Measurements from ENCODE around the gene TMEM120B. TPM values are rescaled to one million over a fixed set of nuclear protein-coding genes. Genes with fewer than 3 reads are reported as not detected.
A peak's percentile ranks its signal among the peaks of the same experiment; 100 is the strongest.
"Not testable (repeated sequence)": the region's sequence is repeated elsewhere in the genome, so short reads cannot be mapped to it uniquely, and the experiment has no call there.

TMEM120B gene
- polyA plus RNA-seq, 3 donors from 2014 or later, result 1.8 to 4.0 (median 3.1) TPM

DNA sequence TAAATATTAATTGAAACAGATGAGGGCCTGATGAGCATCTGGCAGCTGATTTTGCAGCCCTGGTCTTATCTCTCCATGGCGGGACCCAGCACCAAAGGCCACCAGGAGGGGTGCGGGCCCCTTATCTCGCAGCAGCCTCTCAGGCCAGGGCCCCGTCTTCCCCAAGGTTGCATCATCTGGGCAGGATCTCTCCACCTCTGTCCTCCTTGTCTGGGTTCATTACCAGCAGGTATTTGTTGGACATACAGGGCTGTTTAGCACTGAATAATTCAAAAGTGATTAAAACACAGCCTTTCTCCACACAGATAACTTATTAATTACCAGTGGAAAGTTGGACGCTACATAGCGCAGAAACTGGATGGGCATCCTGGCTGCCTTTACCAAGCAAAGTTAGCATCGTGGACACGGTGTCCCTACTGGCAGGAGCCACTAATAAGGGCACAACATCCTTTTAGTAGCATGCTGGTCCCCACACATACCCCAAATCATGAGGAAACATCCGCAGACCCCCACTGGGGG lies 25.8 kb downstream of the TMEM120B start:
- Mint-ChIP-seq H3K4me3 (no peak overlapping the region), H3K4me1 (no peaks in the 10 kb centered on the region), H3K27ac (peak overlapping the region in 1 of 6 donors; percentile 46), H3K36me3 (no peaks in the 10 kb centered on the region), H3K9me3 (no peaks in the 10 kb centered on the region), H3K27me3 (ENCODE audit: low read depth in 3 of 3) (peaks cover 0 to 2% (median 0%) of the 10 kb centered on the region in 3 donors)
- no peak for DNase-seq

DNA sequence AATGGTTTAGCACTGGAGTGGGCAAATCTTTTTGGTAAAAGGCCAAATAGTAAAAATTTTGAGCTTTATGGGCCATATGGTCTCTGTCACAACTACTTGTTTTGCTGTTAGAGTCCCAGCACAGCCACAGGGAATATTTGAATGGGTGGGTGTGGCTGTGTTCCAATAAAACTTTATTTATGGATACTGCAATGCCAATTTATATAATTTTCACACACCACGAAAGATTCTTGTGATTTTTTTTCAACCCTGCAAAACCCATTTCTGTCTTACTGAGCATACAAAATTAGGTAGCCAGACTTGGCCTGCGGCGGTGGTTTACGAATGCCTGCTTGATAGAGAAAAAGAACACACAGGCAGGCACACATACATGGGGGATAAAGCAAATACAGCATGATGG lies 28.3 kb downstream of the TMEM120B start:
- H3K9me3 Mint-ChIP-seq, result no peaks in the 10 kb centered on the region
- H3K4me1 Mint-ChIP-seq, result no peaks in the 10 kb centered on the region
- H3K27ac Mint-ChIP-seq, result no peak overlapping the region
- peaks cover 0 to 4% (median 0%) of the 10 kb centered on the region in 3 donors for H3K27me3 Mint-ChIP-seq (ENCODE audit: low read depth in 3 of 3)
- no peak for DNase-seq
- peaks cover 0 to 3% (median 0%) of the 10 kb centered on the region in 3 donors for H3K36me3 Mint-ChIP-seq
- H3K4me3 Mint-ChIP-seq, result no peak overlapping the region

DNA sequence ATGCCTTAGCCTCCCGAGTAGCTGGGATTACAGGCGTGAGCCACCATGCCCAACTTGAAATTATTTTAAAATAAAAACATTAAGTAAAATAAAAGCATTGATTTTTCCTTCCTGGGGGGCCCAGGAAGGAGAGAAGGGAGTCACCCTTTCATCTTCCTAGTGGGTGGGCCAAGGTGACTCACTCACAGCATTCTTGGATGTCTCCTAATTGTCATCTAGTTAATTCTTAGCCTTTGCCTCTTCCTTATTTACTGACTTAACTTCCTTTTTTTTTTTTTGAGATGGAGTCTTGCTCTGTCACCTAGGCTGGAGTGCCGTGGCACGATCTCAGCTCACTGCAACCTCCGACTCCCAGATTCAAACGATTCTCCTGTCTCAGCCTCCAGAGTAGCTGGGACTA lies 29.2 kb downstream of the TMEM120B start:
- Mint-ChIP-seq H3K4me1 (no peaks in the 10 kb centered on the region), H3K4me3 (no peak overlapping the region), H3K36me3 (peaks cover 0 to 3% (median 0%) of the 10 kb centered on the region in 3 donors), H3K27me3 (ENCODE audit: low read depth in 3 of 3) (peaks cover 0 to 4% (median 0%) of the 10 kb centered on the region in 3 donors), H3K27ac (no peak overlapping the region), H3K9me3 (no peaks in the 10 kb centered on the region)
- DNase-seq, result no peak

DNA sequence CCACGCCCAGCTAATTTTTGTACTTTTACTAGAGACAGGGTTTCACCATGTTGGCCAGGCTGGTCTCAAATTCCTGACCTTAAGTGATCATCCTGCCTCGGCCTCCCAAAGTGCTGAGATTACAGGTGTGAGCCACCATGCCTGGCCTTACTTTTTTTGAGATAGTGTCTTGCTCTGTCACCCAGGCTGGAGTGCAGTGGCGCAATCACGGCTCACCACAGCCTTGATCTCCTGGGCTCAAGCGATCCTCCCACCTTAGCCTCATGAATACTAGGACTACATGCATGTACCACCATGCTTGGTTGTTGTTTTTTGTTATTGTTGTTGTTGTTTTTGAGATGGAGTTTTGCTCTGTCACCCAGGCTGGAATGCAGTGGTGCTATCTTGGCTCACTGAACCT lies 33.0 kb downstream of the TMEM120B start:
- H3K36me3 Mint-ChIP-seq, H3K4me1 Mint-ChIP-seq, H3K9me3 Mint-ChIP-seq, H3K4me3 Mint-ChIP-seq, DNase-seq, H3K27ac Mint-ChIP-seq: not testable (repeated sequence)
- peaks cover 6 to 14% (median 10%) of the 10 kb centered on the region in 3 donors for H3K27me3 Mint-ChIP-seq (ENCODE audit: low read depth in 3 of 3)

DNA sequence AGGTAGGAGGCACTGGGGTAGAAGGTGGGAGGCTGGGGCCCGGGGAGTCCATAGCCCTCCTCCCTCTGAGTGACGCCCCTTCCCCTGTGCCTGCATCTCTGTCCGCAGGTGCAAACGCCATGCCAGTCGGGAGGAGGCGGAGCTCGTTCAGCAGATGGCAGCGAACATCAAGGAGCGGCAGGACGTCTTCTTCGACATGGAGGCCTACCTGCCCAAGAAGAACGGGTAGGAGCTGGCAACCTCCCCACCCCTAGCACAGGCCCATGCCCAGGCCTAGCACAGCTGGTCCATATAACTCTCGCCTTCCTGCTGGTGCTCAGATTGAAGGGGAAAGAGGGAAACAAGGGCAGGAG lies 35.6 kb downstream of the TMEM120B start:
- Mint-ChIP-seq H3K27ac (no peak overlapping the region), H3K9me3 (no peaks in the 10 kb centered on the region), H3K4me3 (no peak overlapping the region), H3K4me1 (peaks cover 0 to 8% of the 10 kb centered on the region in 2 donors), H3K27me3 (ENCODE audit: low read depth in 3 of 3) (peaks cover 13 to 26% (median 13%) of the 10 kb centered on the region in 3 donors), H3K36me3 (peaks cover 0 to 3% (median 0%) of the 10 kb centered on the region in 3 donors)
- no peak for DNase-seq

DNA sequence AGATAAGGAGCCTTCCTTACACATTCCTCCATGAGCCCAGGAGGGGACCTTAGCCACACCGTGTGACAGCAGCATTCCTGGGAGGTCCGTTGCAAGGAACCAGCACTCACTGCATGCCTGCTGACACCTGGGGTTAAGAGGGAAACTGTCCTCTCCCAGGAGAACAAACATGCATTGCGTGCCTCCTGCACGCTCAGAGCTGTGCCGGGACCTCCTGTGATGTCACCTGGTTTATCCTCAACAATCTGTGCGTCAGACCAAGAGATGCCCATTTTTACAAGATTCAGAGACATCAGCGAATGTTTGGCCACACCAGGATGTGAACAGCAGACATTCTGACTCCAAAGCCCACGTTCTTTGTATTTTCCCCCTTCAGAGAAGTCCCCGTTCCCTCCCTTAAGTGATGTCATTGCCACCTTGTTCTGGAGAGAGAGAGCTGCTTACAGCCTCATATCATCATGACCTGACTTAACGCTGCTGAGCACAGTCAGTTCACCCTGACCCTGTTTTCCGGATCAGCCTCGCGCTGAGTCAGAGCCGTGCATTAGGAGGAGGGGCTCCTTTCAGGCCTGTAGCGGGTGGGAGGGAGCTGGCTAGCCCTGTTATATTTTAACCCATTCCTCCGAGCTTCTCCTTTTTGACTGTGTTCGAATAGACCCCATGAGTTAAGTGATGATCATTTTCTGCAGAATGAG lies 36.2 kb downstream of the TMEM120B start:
- DNase-seq, result peak in 1 of 3 donors; percentile 5
- peak overlapping the region in 3 of 6 donors; percentile 60 to 67 (median 61) for H3K27ac Mint-ChIP-seq
- peaks cover 0 to 8% of the 10 kb centered on the region in 2 donors for H3K4me1 Mint-ChIP-seq
- H3K36me3 Mint-ChIP-seq, result peaks cover 0 to 3% (median 0%) of the 10 kb centered on the region in 3 donors
- no peak overlapping the region for H3K4me3 Mint-ChIP-seq
- H3K9me3 Mint-ChIP-seq, result no peaks in the 10 kb centered on the region
- peaks cover 13 to 26% (median 13%) of the 10 kb centered on the region in 3 donors for H3K27me3 Mint-ChIP-seq (ENCODE audit: low read depth in 3 of 3)

DNA sequence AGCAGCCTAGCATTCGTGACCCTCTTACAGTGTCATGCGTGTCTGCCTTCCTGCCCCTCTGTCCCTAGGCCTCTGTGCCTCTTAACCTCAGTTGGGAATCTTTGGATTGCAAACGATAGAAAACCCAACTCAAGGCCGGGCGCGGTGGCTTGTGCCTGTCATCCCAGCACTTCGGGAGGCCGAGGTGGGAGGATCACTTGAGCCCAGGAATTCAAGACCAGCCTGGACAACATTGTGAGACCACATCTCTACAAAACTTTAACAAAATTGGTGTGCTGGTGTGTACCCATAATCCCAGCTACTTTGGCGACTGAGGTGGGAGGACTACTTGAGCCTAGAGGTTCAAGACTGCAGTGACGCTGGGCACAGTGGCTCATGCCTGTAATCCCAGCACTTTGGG lies 36.7 kb downstream of the TMEM120B start:
- Mint-ChIP-seq H3K9me3 (no peaks in the 10 kb centered on the region), H3K27me3 (ENCODE audit: low read depth in 3 of 3) (peaks cover 12 to 26% (median 13%) of the 10 kb centered on the region in 3 donors), H3K4me3 (no peak overlapping the region), H3K4me1 (peaks cover 0 to 8% of the 10 kb centered on the region in 2 donors), H3K36me3 (peaks cover 0 to under 1% (median 0%) of the 10 kb centered on the region in 3 donors), H3K27ac (peak overlapping the region in 2 of 6 donors; percentile 67 to 70)
- DNase-seq, result no peak

DNA sequence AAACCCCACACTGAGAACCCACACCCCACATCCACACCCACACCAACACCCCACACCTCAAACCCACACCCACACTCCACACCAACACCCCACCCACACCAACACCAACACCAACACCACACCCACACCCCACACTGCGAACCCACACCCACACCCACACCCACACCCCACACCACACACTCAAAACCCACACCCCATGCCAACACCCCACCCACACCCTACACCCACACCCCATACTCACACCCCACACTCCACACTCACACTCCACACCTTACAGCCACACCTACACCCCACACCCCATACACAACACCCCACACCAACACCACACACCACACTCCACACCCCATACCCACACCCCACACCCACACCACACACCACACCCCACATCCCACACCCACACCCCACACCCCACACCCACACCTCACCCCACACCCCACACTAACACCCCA lies 38.0 kb downstream of the TMEM120B start:
- Mint-ChIP-seq H3K27me3 (ENCODE audit: low read depth in 3 of 3) (peaks cover 11 to 26% (median 13%) of the 10 kb centered on the region in 3 donors), H3K4me1 (peaks cover 0 to 10% of the 10 kb centered on the region in 2 donors), H3K9me3 (no peaks in the 10 kb centered on the region), H3K36me3 (peaks cover 0 to 3% (median 0%) of the 10 kb centered on the region in 3 donors), H3K4me3 (no peak overlapping the region), H3K27ac (peak overlapping the region in 3 of 6 donors; percentile 28 to 80 (median 70))
- DNase-seq, result peak; percentile 44 to 61 (median 46)

DNA sequence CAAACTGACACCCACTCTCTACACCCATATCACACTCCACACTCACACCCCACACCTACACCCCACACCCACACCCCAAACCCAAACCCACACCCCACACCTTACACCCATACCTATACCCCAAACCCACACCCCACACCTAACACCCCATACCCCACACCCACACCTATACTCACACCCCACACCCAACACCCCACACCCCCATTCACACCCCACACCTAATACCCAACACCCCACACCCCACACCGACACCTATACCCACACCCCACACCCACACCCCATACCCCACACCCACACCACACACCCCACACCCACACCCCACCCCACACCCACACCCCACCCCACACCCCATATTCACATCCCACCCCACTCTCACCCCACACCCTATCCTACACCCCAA lies 38.5 kb downstream of the TMEM120B start:
- peak overlapping the region in 2 of 6 donors; percentile 79 to 80 for H3K27ac Mint-ChIP-seq

DNA sequence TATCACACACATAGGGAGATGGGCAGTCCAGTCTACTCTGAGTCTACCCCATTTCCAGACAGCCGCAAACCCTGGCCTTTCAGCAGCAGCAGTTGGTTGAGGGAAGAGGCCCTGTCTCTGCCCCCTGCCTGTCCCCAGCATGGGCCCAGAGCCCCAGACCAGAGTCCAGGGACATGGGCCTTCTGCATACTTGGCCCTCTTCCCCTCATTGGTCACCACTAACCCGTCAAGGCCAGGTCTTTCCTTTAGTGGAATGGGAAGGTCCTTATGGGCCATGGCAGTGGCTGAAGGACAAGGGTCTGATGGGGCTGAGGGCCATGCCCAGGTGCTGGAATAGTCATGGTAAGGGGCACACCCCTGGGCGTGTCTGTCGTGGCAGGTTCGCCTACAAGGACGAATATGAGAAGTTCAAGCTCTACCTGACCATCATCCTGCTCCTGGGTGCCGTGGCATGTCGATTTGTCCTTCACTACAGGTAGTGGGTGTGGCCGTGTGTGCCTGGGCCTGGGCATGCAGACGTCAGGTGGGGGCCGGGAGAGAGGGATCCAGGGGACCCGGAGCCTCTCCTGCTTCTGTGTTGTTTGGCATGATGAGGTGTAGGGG lies 39.3 kb downstream of the TMEM120B start:
- H3K27ac Mint-ChIP-seq, result peak overlapping the region in 4 of 6 donors; percentile 48 to 83 (median 68)
- H3K4me1 Mint-ChIP-seq, result peaks cover 10 to 23% of the 10 kb centered on the region in 2 donors
- no peak overlapping the region for H3K4me3 Mint-ChIP-seq
- peaks cover 11 to 26% (median 13%) of the 10 kb centered on the region in 3 donors for H3K27me3 Mint-ChIP-seq (ENCODE audit: low read depth in 3 of 3)
- peaks cover 0 to 3% (median 0%) of the 10 kb centered on the region in 3 donors for H3K36me3 Mint-ChIP-seq
- DNase-seq, result no peak
- no peaks in the 10 kb centered on the region for H3K9me3 Mint-ChIP-seq

More for the DNA sequence above, 38.5 kb downstream of the TMEM120B start:
- peaks cover 11 to 26% (median 13%) of the 10 kb centered on the region in 3 donors for H3K27me3 Mint-ChIP-seq (ENCODE audit: low read depth in 3 of 3)
- DNase-seq, result peak in 2 of 3 donors; percentile 28 to 37
- peaks cover 0 to 3% (median 0%) of the 10 kb centered on the region in 3 donors for H3K36me3 Mint-ChIP-seq
- no peak overlapping the region for H3K4me3 Mint-ChIP-seq
- no peaks in the 10 kb centered on the region for H3K9me3 Mint-ChIP-seq
- H3K4me1 Mint-ChIP-seq, result peaks cover 2 to 14% of the 10 kb centered on the region in 2 donors

DNA sequence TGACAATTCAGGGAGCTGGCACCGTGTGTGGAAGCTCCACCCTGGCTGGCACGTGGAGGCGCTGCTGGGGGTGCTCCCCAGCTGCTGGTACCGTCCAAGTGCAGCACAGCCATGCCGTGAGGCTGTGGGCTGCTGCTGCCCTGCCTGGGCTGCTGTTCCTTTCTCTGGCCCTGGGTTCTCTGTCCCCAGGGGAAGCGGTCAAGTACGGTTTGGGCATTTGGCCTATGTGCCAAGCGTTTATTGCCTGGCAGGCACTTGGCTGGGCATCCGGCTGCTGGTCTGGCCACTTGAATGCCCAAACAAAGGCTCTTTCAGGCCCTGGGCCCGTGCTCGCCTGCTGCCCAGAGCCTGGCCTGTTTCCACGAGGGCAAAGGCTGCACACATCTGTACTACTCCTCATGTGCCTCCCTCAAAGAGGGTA lies 41.3 kb downstream of the TMEM120B start:
- peaks cover 0 to 3% (median 0%) of the 10 kb centered on the region in 3 donors for H3K36me3 Mint-ChIP-seq

DNA sequence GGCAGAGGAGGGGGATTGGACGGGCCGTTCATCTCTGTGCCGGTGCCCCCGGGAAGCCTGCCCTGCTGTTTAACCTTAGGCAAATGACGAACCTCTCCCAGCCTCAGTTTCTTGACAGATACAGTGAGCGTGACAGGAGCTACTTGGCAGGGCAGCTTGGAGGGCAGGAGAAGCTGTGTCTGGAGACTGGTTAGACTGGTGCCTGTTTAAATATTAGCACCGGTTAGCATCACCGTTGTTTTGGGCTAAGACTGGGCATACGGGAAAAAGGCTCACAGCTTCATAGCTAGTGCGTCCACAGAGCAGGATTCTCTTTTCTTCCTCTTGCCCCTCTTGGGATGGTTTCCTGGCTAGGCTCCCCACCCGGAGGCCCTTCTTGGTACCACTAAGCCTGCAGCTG lies 42.3 kb downstream of the TMEM120B start:
- Mint-ChIP-seq H3K4me1 (peaks cover 13 to 26% of the 10 kb centered on the region in 2 donors), H3K36me3 (peaks cover 0 to 3% (median 0%) of the 10 kb centered on the region in 3 donors), H3K9me3 (no peaks in the 10 kb centered on the region), H3K27me3 (ENCODE audit: low read depth in 3 of 3) (peaks cover 11 to 19% (median 13%) of the 10 kb centered on the region in 3 donors), H3K27ac (peak overlapping the region in 1 of 6 donors; percentile 73), H3K4me3 (no peak overlapping the region)
- no peak for DNase-seq

More for the DNA sequence above, 41.3 kb downstream of the TMEM120B start:
- peaks cover 11 to 26% (median 13%) of the 10 kb centered on the region in 3 donors for H3K27me3 Mint-ChIP-seq (ENCODE audit: low read depth in 3 of 3)
- no peak for DNase-seq
- peaks cover 13 to 28% of the 10 kb centered on the region in 2 donors for H3K4me1 Mint-ChIP-seq
- no peaks in the 10 kb centered on the region for H3K9me3 Mint-ChIP-seq
- no peak overlapping the region for H3K27ac Mint-ChIP-seq
- no peak overlapping the region for H3K4me3 Mint-ChIP-seq

DNA sequence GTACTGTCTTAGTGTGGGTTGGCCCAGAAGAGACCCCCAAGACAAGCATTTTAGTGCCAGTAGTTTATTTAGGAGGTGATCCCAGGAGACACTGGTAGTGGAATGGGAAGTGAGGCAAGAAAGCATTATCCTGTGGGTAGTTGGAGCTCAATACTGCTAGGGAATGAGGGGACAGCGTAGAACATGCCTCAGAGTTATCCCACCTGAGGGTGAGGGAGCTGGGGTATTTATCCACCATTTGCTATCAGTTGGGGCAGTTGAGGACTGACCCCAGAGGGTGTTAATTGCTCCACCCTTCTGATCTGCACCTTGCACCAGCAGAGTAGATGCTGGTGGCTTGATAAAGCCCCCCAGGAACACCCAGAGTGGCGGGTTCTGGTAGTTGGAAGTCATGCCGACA lies 43.0 kb downstream of the TMEM120B start:
- H3K27me3 Mint-ChIP-seq (ENCODE audit: low read depth in 3 of 3), result peaks cover 5 to 12% (median 6%) of the 10 kb centered on the region in 3 donors
- H3K9me3 Mint-ChIP-seq, result no peaks in the 10 kb centered on the region
- H3K4me3 Mint-ChIP-seq, result no peak overlapping the region
- peaks cover 0 to 3% (median 0%) of the 10 kb centered on the region in 3 donors for H3K36me3 Mint-ChIP-seq
- H3K27ac Mint-ChIP-seq, result peak overlapping the region in 3 of 6 donors; percentile 12 to 68 (median 30)
- peaks cover 13 to 26% of the 10 kb centered on the region in 2 donors for H3K4me1 Mint-ChIP-seq
- DNase-seq, result no peak

DNA sequence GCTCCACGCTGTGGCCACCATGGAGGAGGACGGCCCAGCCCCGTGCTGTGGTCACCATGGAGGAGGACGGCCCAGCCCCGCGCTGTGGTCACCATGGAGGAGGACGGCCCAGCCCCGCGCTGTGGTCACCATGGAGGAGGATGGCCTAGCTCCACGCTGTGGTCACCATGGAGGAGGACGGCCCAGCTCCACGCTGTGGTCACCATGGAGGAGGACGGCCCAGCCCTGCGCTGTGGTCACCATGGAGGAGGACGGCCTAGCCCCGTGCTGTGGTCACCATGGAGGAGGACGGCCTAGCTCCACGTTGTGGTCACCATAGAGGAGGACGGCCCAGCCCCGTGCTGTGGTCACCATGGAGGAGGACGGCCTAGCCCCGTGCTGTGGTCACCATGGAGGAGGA lies 46.0 kb downstream of the TMEM120B start:
- not testable (repeated sequence) for H3K4me3 Mint-ChIP-seq

More for the DNA sequence above, 46.0 kb downstream of the TMEM120B start:
- H3K36me3 Mint-ChIP-seq; H3K27ac Mint-ChIP-seq; H3K27me3 Mint-ChIP-seq (ENCODE audit: low read depth in 3 of 3); DNase-seq; H3K9me3 Mint-ChIP-seq: not testable (repeated sequence)
- H3K4me1 Mint-ChIP-seq, result peaks cover 13 to 26% of the 10 kb centered on the region in 2 donors

Measured in immature natural killer cell (primary cell).